ENCODE results near the gene TTBK2. TPM values are rescaled to one million over a fixed set of nuclear protein-coding genes. Genes with fewer than 3 reads are reported as not detected.

The TTBK2 gene
- total RNA-seq, result 37.2 TPM

GRCh38 chr15:42920519-42921341 is at the start of gene TTBK2:
Gene TTBK2 (minus strand): TSS chr15:42920778. CDS start chr15:42878617, 42,161 bp downstream.

DNA sequence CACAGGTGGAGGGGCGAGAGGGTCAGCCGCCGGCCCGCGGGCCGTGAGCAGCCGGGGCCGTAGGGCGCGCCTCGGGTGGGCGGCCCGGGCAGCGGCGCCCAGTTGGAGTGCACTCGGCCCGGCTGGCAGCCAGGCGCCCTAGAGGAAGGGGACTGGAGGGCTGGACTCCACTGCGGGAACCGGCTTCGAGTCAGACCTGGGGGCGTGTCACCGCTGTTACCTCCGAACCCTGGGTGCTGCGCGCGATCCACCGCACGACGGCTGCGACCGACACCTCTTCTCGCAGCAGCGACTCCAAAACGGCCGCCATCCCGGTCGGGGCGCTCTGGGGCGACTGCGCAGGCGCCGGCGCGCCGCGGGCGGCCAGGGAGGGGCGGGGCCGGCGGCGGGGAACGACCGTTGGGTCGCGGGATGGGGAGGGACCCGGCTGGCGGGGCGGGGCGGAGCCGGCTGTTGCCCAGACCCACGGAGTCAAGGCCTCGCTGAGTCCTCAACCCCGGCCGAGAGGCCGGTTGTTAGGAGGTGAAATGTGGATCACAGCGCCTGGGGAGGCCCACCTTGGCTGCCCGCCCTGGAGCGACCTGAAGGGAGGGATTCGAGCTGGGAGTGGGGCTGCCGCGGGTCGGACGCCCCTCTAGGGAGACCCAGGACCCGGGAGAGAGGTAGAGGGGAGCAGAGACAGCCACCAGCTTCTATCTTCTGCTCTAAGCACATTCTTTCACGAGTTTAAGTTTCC is 183.6 kb downstream of the TTBK2 start, which contains the start of gene CDAN1:
TSS of gene CDAN1 (minus strand) at position 336 of the 736 bp plus-strand sequence. CDS start at position 310, 26 bp downstream.

Small RNA genes lying within 50 kb of the gene (small RNA-seq; reads per million reads assigned to genes)
- not detected for gene KRT8P50 (ENCODE audit: low replicate concordance)

Other genes with a start within 250 kb of the TTBK2 start
- 21.3 TPM for gene CDAN1, start 183.7 kb downstream of the TTBK2 start, total RNA-seq
- gene UBR1, start 185.3 kb upstream of the TTBK2 start, total RNA-seq, result 83.9 TPM
- gene TMEM62, start 212.8 kb upstream of the TTBK2 start, total RNA-seq, result 54.8 TPM

All from parietal lobe (tissue), 2 donors.